ENCODE results near the gene DLL3. TPM values are rescaled to one million over a fixed set of nuclear protein-coding genes. Genes with fewer than 3 reads are reported as not detected.

Gene DLL3
- total RNA-seq, 2 experiments from 2014 or later: 1.3 to 1.6 TPM

GRCh38 chr19:39546599-39546998, 47.9 kb downstream of the DLL3 start:
- Mint-ChIP-seq H3K9me3 (no peaks in the 10 kb centered on the region), H3K27me3 (no peaks in the 10 kb centered on the region), H3K4me1 (ENCODE audit: low read depth) (peaks cover 33% of the 10 kb centered on the region), H3K27ac (no peak overlapping the region), H3K36me3 (ENCODE audit: low read depth) (no peaks in the 10 kb centered on the region), H3K4me3 (no peak overlapping the region)
- ChIA-PET POLR2A (no interaction called here), CTCF (interaction anchor here (1.4 to 3.6 kb wide), 4 partner anchors 106 to 437 kb away, joined by 3 to 36 read pairs (median 5); no protein-coding TSS in a partner anchor)
- no peak for ATAC-seq
- intact Hi-C loops (cut with micrococcal nuclease): no loop called here
- TF ChIP-seq CTCF (IDR thresholded peaks at IDR 0.05): no peak
- DNase-seq: peak; percentile 13

GRCh38 chr19:39550197-39550596, 51.5 kb downstream of the DLL3 start:
- CTCF ChIA-PET: interaction anchor here (1.2 to 2.4 kb wide), 4 partner anchors 12 to 124 kb away, joined by 3 to 62 read pairs (median 10); partner anchors contain the start of gene EID2B
- no peaks in the 10 kb centered on the region for H3K9me3 Mint-ChIP-seq
- no peak for TF ChIP-seq CTCF (IDR thresholded peaks at IDR 0.05)

GRCh38 chr19:39553082-39553652, 54.4 kb downstream of the DLL3 start:
- CTCF ChIA-PET: interaction anchor here (1.0 to 4.1 kb wide), 2 partner anchors 8 to 119 kb away, joined by 3 to 31 read pairs; no protein-coding TSS in a partner anchor
- Mint-ChIP-seq H3K4me3 (no peak overlapping the region), H3K36me3 (ENCODE audit: low read depth) (no peaks in the 10 kb centered on the region), H3K9me3 (no peaks in the 10 kb centered on the region), H3K27me3 (no peaks in the 10 kb centered on the region), H3K4me1 (ENCODE audit: low read depth) (peaks cover 11% of the 10 kb centered on the region), H3K27ac (no peak overlapping the region)
- no peak for TF ChIP-seq CTCF (IDR thresholded peaks at IDR 0.05)
- intact Hi-C loops (cut with micrococcal nuclease): loop anchor here (10.0 kb wide), 1 partner anchor 212 kb away; no protein-coding TSS in a partner anchor
- no peak for DNase-seq
- ATAC-seq: no peak
- POLR2A ChIA-PET: no interaction called here

More at GRCh38 chr19:39550197-39550596, 51.5 kb downstream of the DLL3 start:
- Mint-ChIP-seq H3K27me3 (no peaks in the 10 kb centered on the region), H3K36me3 (ENCODE audit: low read depth) (no peaks in the 10 kb centered on the region), H3K4me1 (ENCODE audit: low read depth) (peaks cover 14% of the 10 kb centered on the region), H3K27ac (no peak overlapping the region), H3K4me3 (no peak overlapping the region)
- ATAC-seq: no peak
- POLR2A ChIA-PET: no interaction called here
- intact Hi-C loops (cut with micrococcal nuclease): loop anchor here (2.0 to 10.0 kb wide), 2 partner anchors 123 to 215 kb away; no protein-coding TSS in a partner anchor
- no peak for DNase-seq

- no peak overlapping the region for H3K4me3 Mint-ChIP-seq
- peaks cover 22% of the 10 kb centered on the region for H3K4me1 Mint-ChIP-seq (ENCODE audit: low read depth)
- H3K9me3 Mint-ChIP-seq: no peaks in the 10 kb centered on the region
- DNase-seq: no peak
- no peak for TF ChIP-seq CTCF (IDR thresholded peaks at IDR 0.05)
- CTCF ChIA-PET: interaction anchor here (1.1 to 4.1 kb wide), 2 partner anchors 12 to 118 kb away, joined by 3 to 31 read pairs; no protein-coding TSS in a partner anchor
- H3K36me3 Mint-ChIP-seq (ENCODE audit: low read depth): no peaks in the 10 kb centered on the region
- H3K27me3 Mint-ChIP-seq: no peaks in the 10 kb centered on the region
- POLR2A ChIA-PET: interaction anchor here (1.6 kb wide), 1 partner anchor 15 kb away, joined by 4 read pairs; no protein-coding TSS in a partner anchor
- no peak overlapping the region for H3K27ac Mint-ChIP-seq
- no peak for ATAC-seq
- intact Hi-C loops (cut with micrococcal nuclease): loop anchor here (10.0 kb wide), 1 partner anchor 210 kb away; no protein-coding TSS in a partner anchor
Observed at GRCh38 chr19:39554701-39555311, 56.1 kb downstream of the DLL3 start.

- ATAC-seq (no peak), DNase-seq (no peak)
- Mint-ChIP-seq H3K4me1 (ENCODE audit: low read depth) (peaks cover 22% of the 10 kb centered on the region), H3K27ac (no peak overlapping the region), H3K27me3 (no peaks in the 10 kb centered on the region), H3K36me3 (ENCODE audit: low read depth) (no peaks in the 10 kb centered on the region), H3K9me3 (no peaks in the 10 kb centered on the region), H3K4me3 (no peak overlapping the region)
- TF ChIP-seq CTCF (IDR thresholded peaks at IDR 0.05): no peak
- intact Hi-C loops (cut with micrococcal nuclease): loop anchor here (10.0 kb wide), 1 partner anchor 209 kb away; no protein-coding TSS in a partner anchor
- CTCF ChIA-PET: interaction anchor here (4.1 kb wide), 1 partner anchor 117 kb away, joined by 31 read pairs; no protein-coding TSS in a partner anchor
- POLR2A ChIA-PET: interaction anchor here (1.6 kb wide), 1 partner anchor 17 kb away, joined by 4 read pairs; no protein-coding TSS in a partner anchor
Observed at GRCh38 chr19:39555883-39556282, 57.1 kb downstream of the DLL3 start.

All from activated CD8-positive, alpha-beta T cell treated with anti-CD3 and anti-CD28 coated beads for 36 hours (primary cell).